ENCODE data around the gene TM4SF4.

Gene TM4SF4

DNA sequence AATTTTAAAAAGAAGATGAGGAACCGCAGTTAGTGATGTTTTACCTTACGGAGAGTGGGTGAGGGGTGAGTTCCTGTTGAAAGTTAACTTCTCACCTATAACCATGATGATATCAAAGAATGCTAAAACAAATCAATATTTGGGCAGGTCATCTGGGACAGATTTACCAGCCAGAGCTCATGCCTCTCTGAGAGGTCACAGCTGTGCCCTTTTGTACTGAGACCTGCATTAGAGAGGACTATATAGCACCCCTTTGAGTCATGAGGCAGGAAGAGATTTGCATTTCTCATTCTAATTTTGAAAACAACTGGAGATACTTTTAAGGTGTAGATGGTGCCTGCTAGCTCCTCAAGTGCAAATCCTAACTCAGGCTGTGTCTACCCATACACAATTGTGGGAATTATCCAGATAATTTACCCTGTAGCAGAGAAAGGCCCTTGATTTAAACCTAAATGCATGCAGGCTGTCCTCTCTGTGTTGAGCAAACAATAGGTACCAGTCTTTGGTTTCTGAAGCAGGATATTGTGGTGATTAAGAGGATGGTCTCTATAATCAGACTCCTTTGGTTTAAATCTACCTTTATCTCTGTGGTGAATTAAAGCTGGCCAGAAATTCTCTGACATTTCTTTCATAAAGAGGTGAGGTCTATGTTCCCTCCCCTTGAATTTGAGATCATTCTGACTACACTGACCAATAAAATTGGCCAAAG, 5.8 kb upstream of the TM4SF4 start:
- H3K27me3 ChIP-seq (ENCODE audit: low read depth, low read length): no peaks in the 10 kb centered on the region
- H3K79me2 ChIP-seq (ENCODE audit: low read length): no peaks in the 10 kb centered on the region
- H3K36me3 ChIP-seq (replicated peaks; ENCODE audit: low read depth, low read length): no peaks in the 10 kb centered on the region
- H3K9ac ChIP-seq (ENCODE audit: low read length): no peak overlapping the region
- H3K4me3 ChIP-seq (ENCODE audit: low read length): 0 out of 2 replicates have a peak overlapping the region, but pooled peaks have one; percentile 16
- no peaks in the 10 kb centered on the region for H3K9me3 ChIP-seq (ENCODE audit: insufficient read depth, low read length)
- H3K27ac ChIP-seq (ENCODE audit: low read length): no peak overlapping the region
- H4K20me1 ChIP-seq (ENCODE audit: insufficient read depth, low read length): no peaks in the 10 kb centered on the region
- peak overlapping the region; percentile 44 for H3K4me2 ChIP-seq (ENCODE audit: low read length)
- H2AFZ ChIP-seq (ENCODE audit: low read depth, low read length): peak overlapping the region; percentile 60; the same call in 1 of the 2 replicates
- TF ChIP-seq EZH2phosphoT487 (IDR thresholded peaks at IDR 0.05; ENCODE audit: low read depth): no peak
- TF ChIP-seq, protein P1, sequence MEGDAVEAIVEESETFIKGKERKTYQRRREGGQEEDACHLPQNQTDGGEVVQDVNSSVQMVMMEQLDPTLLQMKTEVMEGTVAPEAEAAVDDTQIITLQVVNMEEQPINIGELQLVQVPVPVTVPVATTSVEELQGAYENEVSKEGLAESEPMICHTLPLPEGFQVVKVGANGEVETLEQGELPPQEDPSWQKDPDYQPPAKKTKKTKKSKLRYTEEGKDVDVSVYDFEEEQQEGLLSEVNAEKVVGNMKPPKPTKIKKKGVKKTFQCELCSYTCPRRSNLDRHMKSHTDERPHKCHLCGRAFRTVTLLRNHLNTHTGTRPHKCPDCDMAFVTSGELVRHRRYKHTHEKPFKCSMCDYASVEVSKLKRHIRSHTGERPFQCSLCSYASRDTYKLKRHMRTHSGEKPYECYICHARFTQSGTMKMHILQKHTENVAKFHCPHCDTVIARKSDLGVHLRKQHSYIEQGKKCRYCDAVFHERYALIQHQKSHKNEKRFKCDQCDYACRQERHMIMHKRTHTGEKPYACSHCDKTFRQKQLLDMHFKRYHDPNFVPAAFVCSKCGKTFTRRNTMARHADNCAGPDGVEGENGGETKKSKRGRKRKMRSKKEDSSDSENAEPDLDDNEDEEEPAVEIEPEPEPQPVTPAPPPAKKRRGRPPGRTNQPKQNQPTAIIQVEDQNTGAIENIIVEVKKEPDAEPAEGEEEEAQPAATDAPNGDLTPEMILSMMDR (IDR thresholded peaks at IDR 0.05; ENCODE audit: low read depth, low read length): no peak
- H3K4me1 ChIP-seq (ENCODE audit: low read length): peaks cover 9% of the 10 kb centered on the region

DNA sequence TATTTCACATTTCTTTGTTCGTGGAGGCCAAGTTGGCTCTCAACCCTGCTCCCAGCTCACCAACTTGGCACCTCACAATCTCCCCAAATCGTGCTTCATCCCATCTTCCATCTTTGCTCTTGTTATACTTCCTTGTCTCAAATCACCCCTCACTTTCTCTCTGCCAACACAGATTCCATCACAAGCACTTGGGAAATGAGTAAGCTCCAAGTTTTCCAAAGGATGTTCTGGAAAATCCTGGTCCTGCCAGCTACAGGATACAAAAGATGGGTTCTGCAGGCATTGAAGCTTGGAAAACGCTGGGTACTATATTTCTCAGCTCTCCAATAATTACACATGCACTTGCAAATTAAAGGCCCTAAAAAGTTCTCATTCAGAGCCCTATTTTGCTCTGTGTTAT, 4.1 kb upstream of the TM4SF4 start:
- H3K4me1 ChIP-seq (ENCODE audit: low read length): peaks cover 9% of the 10 kb centered on the region
- TF ChIP-seq, protein P1 (IDR thresholded peaks at IDR 0.05; ENCODE audit: low read depth, low read length): no peak
- no peak for TF ChIP-seq EZH2phosphoT487 (IDR thresholded peaks at IDR 0.05; ENCODE audit: low read depth)

DNA sequence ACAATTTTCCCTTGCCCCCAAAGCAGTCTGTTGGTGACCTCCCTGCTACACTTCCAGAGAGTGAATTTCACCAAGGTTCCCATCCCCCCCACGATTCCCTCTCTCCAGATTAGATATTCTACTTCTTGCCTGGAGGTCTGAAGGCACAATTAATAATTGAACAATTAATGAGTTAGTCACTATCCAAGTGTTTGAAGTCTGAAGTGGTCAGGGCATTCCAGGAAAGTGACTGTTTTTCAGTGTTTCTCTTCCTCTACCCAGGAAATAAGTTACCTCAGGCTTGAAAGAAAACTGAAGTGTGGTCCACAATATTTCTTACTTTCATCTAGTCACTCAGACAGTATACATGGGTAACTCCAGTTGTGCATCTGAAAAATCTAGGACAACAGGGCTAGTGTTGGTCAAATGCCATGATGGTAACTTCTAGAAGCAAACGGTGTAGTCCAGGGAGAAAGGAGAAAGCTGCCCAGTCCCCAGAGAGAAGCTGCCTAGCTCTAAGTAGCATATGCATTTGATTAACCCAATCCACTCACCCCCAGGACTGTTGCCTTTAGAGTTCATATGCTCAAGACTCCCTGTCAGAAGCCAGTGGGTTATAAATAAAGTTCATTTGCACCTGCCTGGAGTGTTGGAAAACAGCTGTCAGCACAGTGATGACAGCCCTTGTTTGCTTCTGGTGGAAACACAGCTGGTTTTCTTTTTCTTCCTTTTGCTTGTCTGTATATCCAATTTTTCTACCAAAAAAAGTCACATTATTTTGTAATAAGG, 2.3 kb upstream of the TM4SF4 start:
- no peaks in the 10 kb centered on the region for H4K20me1 ChIP-seq (ENCODE audit: insufficient read depth, low read length)
- TF ChIP-seq, protein P1 (IDR thresholded peaks at IDR 0.05; ENCODE audit: low read depth, low read length): no peak
- no peak for TF ChIP-seq EZH2phosphoT487 (IDR thresholded peaks at IDR 0.05; ENCODE audit: low read depth)
- no peak overlapping the region for H3K4me3 ChIP-seq (ENCODE audit: low read length)
- no peak overlapping the region for H3K9ac ChIP-seq (ENCODE audit: low read length)
- H3K27me3 ChIP-seq (ENCODE audit: low read depth, low read length): no peaks in the 10 kb centered on the region
- no peak overlapping the region for H3K27ac ChIP-seq (ENCODE audit: low read length)
- H3K4me1 ChIP-seq (ENCODE audit: low read length): peaks cover 9% of the 10 kb centered on the region
- no peaks in the 10 kb centered on the region for H3K79me2 ChIP-seq (ENCODE audit: low read length)
- H3K36me3 ChIP-seq (replicated peaks; ENCODE audit: low read depth, low read length): no peaks in the 10 kb centered on the region
- no peak overlapping the region for H3K4me2 ChIP-seq (ENCODE audit: low read length)
- no peak overlapping the region for H2AFZ ChIP-seq (ENCODE audit: low read depth, low read length)
- H3K9me3 ChIP-seq (ENCODE audit: insufficient read depth, low read length): no peaks in the 10 kb centered on the region

More for the DNA sequence above, 4.1 kb upstream of the TM4SF4 start:
- Histone ChIP-seq H3K27me3 (ENCODE audit: low read depth, low read length) (no peaks in the 10 kb centered on the region), H3K4me2 (ENCODE audit: low read length) (no peak overlapping the region), H4K20me1 (ENCODE audit: insufficient read depth, low read length) (no peaks in the 10 kb centered on the region), H3K36me3 (replicated peaks; ENCODE audit: low read depth, low read length) (no peaks in the 10 kb centered on the region), H3K79me2 (ENCODE audit: low read length) (no peaks in the 10 kb centered on the region), H2AFZ (ENCODE audit: low read depth, low read length) (no peak overlapping the region), H3K27ac (ENCODE audit: low read length) (no peak overlapping the region), H3K9me3 (ENCODE audit: insufficient read depth, low read length) (no peaks in the 10 kb centered on the region), H3K9ac (ENCODE audit: low read length) (no peak overlapping the region), H3K4me3 (ENCODE audit: low read length) (no peak overlapping the region)
